ENCODE results near the gene BPIFB6. TPM values are rescaled to one million over a fixed set of nuclear protein-coding genes. Genes with fewer than 3 reads are reported as not detected.

BPIFB6 gene
- total RNA-seq, 1 donor from 2014 or later = not detected

- no peak for ATAC-seq
Measured at GRCh38 chr20:33016581-33017109, 14.8 kb upstream of the BPIFB6 start.

- no peak for ATAC-seq
Measured at GRCh38 chr20:33017542-33017941, 13.9 kb upstream of the BPIFB6 start.

- ATAC-seq = no peak
Measured at GRCh38 chr20:33018169-33018931, 13.1 kb upstream of the BPIFB6 start.

GRCh38 chr20:33019465-33020277 is 11.8 kb upstream of the BPIFB6 start:
- ATAC-seq = no peak

GRCh38 chr20:33020278-33021161 is 10.9 kb upstream of the BPIFB6 start:
- no peak for ATAC-seq

- ATAC-seq = no peak
Measured at GRCh38 chr20:33021879-33022278, 9.6 kb upstream of the BPIFB6 start.

- no peak for ATAC-seq
Measured at GRCh38 chr20:33022289-33022688, 9.2 kb upstream of the BPIFB6 start.

- ATAC-seq = no peak
Measured at GRCh38 chr20:33022694-33023438, 8.6 kb upstream of the BPIFB6 start.

- ATAC-seq = no peak
Measured at GRCh38 chr20:33023439-33024242, 7.8 kb upstream of the BPIFB6 start.

GRCh38 chr20:33024243-33024560 is 7.2 kb upstream of the BPIFB6 start:
- no peak for ATAC-seq

GRCh38 chr20:33024609-33025317 is 6.7 kb upstream of the BPIFB6 start:
- ATAC-seq = no peak

GRCh38 chr20:33025318-33025876 is 6.1 kb upstream of the BPIFB6 start:
- no peak for ATAC-seq

GRCh38 chr20:33026072-33026778 is 5.2 kb upstream of the BPIFB6 start:
- ATAC-seq = no peak

GRCh38 chr20:33026779-33027759 is 4.4 kb upstream of the BPIFB6 start:
- no peak for ATAC-seq

GRCh38 chr20:33027769-33028751 is 3.4 kb upstream of the BPIFB6 start:
- no peak for ATAC-seq

GRCh38 chr20:33028875-33029274 is 2.6 kb upstream of the BPIFB6 start:
- ATAC-seq = no peak

- ATAC-seq = no peak
Measured at GRCh38 chr20:33030076-33030475, 1.4 kb upstream of the BPIFB6 start.
